Muscle of arm (tissue), 14 donors: ENCODE results near the gene PDP2. TPM values are rescaled to one million over a fixed set of nuclear protein-coding genes. Genes with fewer than 3 reads are reported as not detected.

Source experiments
- DNase-seq: peaks from one replicate; pipeline ENCODE4 v3.0.0-alpha.2; 2013
- long read RNA-seq, 11 donors: transcript quantifications; one replicate each; lab custom pipeline, GENCODE V29; 2026
- polyA plus RNA-seq, 12 donors: library from polyadenylated mRNA; unstranded; fragments of 120-200 nt; gene quantifications; one replicate each; pipeline ENCODE4 v1.2.1, GENCODE V29; 2013; ENCODE audit not compliant: insufficient read length in 12 of 12

PDP2 gene, protein sequence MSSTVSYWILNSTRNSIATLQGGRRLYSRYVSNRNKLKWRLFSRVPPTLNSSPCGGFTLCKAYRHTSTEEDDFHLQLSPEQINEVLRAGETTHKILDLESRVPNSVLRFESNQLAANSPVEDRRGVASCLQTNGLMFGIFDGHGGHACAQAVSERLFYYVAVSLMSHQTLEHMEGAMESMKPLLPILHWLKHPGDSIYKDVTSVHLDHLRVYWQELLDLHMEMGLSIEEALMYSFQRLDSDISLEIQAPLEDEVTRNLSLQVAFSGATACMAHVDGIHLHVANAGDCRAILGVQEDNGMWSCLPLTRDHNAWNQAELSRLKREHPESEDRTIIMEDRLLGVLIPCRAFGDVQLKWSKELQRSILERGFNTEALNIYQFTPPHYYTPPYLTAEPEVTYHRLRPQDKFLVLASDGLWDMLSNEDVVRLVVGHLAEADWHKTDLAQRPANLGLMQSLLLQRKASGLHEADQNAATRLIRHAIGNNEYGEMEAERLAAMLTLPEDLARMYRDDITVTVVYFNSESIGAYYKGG
- polyA plus RNA-seq: 1 to 10 TPM in 11 of 12 donors, not detected in 1; 2.2 to 8.6 (median 2.9) TPM
- long read RNA-seq, donor 1, full-length matches to known transcripts: 1 of 1 reads
- long read RNA-seq, donor 1, partial matches to known transcripts: 0 of 1 reads
- long read RNA-seq, donor 1, other reads (novel, unspliced or antisense): 0 of 1 reads
- long read RNA-seq, donor 2: 0 reads
- long read RNA-seq, donor 3, full-length matches to known transcripts: 2 of 2 reads
- long read RNA-seq, donor 3, partial matches to known transcripts: 0 of 2 reads
- long read RNA-seq, donor 3, other reads (novel, unspliced or antisense): 0 of 2 reads
- long read RNA-seq, donor 4: 0 reads
- long read RNA-seq, donor 5: 0 reads
- long read RNA-seq, donor 6, full-length matches to known transcripts: 1 of 1 reads
- long read RNA-seq, donor 6, partial matches to known transcripts: 0 of 1 reads
- long read RNA-seq, donor 6, other reads (novel, unspliced or antisense): 0 of 1 reads
- long read RNA-seq, donor 7, full-length matches to known transcripts: 1 of 1 reads
- long read RNA-seq, donor 7, partial matches to known transcripts: 0 of 1 reads
- long read RNA-seq, donor 7, other reads (novel, unspliced or antisense): 0 of 1 reads
- long read RNA-seq, donor 8, full-length matches to known transcripts: 2 of 2 reads
- long read RNA-seq, donor 8, partial matches to known transcripts: 0 of 2 reads
- long read RNA-seq, donor 8, other reads (novel, unspliced or antisense): 0 of 2 reads
- long read RNA-seq, donor 9: 0 reads
- long read RNA-seq, donor 10: 0 reads
- long read RNA-seq, donor 11, full-length matches to known transcripts: 1 of 1 reads
- long read RNA-seq, donor 11, partial matches to known transcripts: 0 of 1 reads
- long read RNA-seq, donor 11, other reads (novel, unspliced or antisense): 0 of 1 reads

DNA sequence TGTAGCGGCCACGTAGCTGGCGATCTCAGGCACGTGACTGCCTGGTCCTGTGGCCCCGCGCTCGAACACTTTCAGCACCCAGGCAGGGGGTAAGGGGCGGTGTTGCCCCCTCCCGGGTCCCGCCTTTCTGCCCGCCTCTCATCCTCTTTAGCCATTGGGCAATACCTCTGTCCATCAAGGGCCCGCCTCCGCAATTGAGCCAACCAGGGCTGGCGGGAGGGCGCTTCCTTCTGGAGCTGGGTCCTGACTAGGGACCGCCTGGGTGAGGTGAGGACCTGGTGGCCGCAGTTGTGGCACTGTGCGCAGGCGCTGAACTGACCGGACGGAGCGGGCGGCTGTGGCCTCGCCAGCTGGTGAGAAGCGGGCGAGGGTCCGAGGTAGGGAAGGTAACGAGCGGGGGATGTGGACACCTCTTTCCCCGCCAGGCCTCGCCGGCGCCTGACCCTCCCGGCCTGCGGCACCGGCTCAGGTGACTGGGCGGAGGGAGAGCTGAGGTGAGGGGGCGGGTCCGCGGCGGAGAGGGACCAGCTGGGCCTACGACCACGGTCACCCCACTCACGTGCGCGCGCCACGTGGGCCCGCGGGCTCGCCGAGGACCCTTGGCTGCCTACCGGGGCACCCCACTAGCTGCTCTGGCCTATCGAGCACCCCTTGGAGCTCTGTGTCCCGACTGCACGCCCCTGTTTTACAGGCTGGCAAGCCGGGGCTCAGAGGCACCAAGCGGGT is at the start of gene PDP2:
PDP2 (plus strand) TSS at position 228 of the 726 bp plus-strand sequence. CDS start 3,770 bp downstream, outside the sequence.
- DNase-seq: peak; percentile 93

DNA sequence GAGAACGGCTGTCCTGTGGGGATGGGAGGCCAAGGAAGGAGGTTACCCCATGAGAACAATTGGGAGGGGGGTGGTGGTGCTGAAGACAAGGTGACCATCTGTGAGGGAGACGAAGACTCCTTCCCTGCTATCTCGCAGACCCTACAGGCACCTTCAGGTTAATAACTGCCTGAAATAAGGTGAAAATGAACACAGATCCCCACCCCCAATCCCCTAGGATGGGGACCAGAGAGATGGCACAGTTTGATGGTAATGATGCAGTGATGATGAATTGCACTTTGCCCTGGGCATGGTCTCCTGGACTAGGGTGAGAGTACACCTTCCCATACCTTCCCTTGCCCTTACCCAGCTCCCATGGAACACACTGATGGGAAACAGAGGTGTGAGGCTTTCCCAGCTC is 48.1 kb upstream of the PDP2 start:
- DNase-seq: no peak

DNA sequence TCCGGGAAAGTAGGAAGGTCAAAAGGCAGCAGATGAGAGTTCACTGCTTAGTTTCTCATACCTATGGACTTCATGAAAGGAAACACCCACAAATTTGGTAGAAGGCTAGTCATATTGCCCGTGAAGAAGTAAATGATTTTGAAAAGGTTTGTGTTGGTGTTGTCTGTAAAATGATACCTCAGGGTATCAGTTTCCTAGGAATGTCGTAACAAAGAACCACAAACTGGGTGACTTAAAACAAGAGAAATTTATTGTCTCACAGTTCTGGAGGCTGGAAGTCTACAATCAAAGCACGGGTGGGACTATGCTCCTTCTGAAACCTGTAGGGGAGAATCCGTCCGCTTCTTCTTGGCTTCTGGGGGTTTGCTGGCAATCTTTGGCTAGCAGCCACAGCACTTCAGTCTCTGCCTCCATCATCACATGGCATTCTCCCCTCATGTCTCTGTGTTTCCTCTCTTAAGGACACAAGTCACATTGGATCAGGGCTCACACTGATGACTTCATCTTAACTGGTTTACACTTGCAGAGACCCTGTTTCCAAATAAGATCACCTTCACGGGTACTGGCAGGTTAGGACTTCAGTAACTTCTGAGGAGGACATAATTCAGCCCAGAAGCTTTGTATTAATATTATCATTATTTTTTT is 47.5 kb upstream of the PDP2 start:
- no peak for DNase-seq

DNA sequence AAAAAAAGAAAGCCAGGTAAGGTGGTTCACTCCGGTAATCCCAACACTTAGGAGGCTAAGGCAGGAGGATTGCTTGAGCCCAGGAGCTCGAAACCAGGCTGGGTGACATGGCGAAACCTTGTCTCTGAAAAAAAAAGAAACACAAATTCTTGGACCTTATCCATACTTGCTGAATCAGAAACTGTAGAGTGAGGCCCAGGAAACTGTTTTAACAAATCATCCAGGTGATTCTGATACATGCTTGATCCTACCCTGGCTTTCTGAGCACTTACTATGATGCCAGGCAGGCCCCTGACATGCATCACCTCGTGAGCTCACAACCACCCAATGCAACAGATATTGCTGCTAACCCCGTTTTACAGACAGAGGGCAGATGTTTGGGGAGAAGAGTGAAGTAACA is 45.6 kb upstream of the PDP2 start:
- no peak for DNase-seq

- no peak for DNase-seq
Observed at GRCh38 chr16:66840883-66841282, 39.4 kb upstream of the PDP2 start.

DNA sequence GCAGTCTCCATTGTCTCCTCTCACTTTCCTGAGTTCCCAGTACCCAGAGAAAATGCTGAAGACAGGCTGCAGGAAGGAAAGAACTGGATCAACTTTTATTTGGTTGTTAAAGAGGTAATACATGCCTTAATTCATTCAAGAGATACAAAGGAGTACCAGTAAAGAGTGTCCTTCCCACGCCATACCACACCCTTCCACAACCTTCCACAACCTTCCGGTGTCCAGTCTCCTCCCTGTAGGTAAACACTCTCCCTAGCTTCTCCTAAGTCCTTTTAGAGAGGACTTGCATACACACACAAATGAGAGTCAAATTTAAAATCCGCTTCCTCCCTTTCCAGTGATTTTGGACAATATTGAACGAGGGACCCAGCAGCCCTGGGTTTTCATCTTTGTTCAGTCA is 38.9 kb upstream of the PDP2 start:
- DNase-seq: no peak

- DNase-seq: no peak
Observed at GRCh38 chr16:66842765-66843164, 37.5 kb upstream of the PDP2 start.

- DNase-seq: no peak
Observed at GRCh38 chr16:66843191-66843590, 37.1 kb upstream of the PDP2 start.

GRCh38 chr16:66844009-66844341 is 36.3 kb upstream of the PDP2 start:
- DNase-seq: no peak

GRCh38 chr16:66844342-66845079 is 35.8 kb upstream of the PDP2 start, which contains the start of gene CA7:
CA7 (plus strand) TSS chr16:66844414; CDS start chr16:66844488, 74 bp downstream.
- no peak for DNase-seq

- DNase-seq: no peak
Observed at GRCh38 chr16:66845080-66845410, 35.3 kb upstream of the PDP2 start.

DNA sequence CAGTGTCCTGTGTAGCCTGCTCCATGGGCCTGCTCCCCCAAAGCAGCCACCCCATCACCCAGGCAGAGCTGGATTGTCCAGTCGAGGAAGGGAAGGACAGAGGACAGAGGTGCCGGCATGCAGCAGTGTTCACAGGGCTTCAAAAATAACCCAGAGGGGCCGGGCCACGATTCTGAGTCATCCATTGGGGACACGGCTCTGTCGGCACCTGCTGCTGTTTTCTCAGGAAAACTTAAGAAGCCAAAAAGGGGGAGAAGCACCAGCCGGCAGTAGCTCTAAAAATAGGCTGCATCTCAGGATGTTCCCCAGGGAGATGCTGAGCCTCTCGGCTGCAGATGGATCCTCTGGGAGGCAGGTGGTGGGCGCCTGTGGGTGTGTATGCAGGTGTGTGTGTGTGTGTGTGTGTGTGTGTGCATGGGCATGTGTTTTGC is 34.5 kb upstream of the PDP2 start:
- no peak for DNase-seq

- no peak for DNase-seq
Observed at GRCh38 chr16:66846266-66846665, 34.0 kb upstream of the PDP2 start.

GRCh38 chr16:66846831-66847230 is 33.5 kb upstream of the PDP2 start:
- no peak for DNase-seq

GRCh38 chr16:66847533-66848067 is 32.7 kb upstream of the PDP2 start:
- DNase-seq: no peak

- no peak for DNase-seq
Observed at GRCh38 chr16:66848172-66848571, 32.1 kb upstream of the PDP2 start.

GRCh38 chr16:66849021-66849420 is 31.3 kb upstream of the PDP2 start:
- no peak for DNase-seq

- no peak for DNase-seq
Observed at GRCh38 chr16:66849549-66849948, 30.8 kb upstream of the PDP2 start.

DNA sequence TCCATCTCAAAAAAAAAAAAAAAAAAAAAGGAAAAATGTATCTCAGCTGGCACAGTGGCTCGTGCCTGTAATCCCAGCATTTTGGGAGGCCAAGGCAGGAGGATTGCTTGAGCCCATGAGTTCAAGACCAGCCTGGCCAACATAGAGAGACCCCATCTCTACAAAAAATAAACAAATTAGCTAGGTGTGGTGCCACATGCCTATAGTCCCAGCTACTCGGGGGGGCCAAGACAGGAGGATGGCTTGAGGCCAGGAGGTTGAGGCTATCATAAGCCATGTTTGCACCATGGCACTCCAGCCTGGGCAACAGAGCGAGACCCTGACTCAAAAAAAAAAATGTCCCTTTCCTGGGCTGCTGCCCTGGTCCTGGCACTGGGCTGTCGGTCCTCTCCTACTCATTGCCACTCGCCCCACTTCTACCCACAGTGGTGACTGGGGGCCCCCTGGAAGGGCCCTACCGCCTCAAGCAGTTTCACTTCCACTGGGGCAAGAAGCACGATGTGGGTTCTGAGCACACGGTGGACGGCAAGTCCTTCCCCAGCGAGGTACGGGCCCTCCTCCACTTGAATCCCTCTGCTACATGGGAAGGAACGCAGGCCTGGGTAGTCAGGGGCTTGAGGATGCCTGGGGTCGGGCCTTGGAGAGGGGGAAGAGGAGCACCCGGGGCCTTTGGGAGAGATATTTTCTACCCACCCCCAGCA is 30.1 kb upstream of the PDP2 start:
- DNase-seq: no peak
